Panc1 (cell line): ENCODE measurements around the gene MDGA2.

Source experiments
- CTCF ChIP-seq: fragments of 450-650 bp; IDR thresholded peaks from 2 replicates; pipeline ENCODE4 v1.5.1; 2017; ENCODE audit warnings: mild to moderate bottlenecking
- POLR2AphosphoS5 ChIP-seq: IDR thresholded peaks from 2 replicates; pipeline ENCODE4 v1.6.1; 2012; ENCODE audit warnings: mild to moderate bottlenecking, low read depth, low read length, moderate library complexity
- REST ChIP-seq, 2 experiments: IDR thresholded peaks; 2 replicates each; pipeline ENCODE4 v1.6.1; 2011 to 2012; ENCODE audit warnings: low read depth in 2 of 2, control low read depth in 1 of 2, low read length in 1 of 2, mild to moderate bottlenecking in 1 of 2, moderate library complexity in 1 of 2; ENCODE audit not compliant: insufficient read depth in 1 of 2
- SIN3A ChIP-seq: IDR thresholded peaks from 2 replicates; pipeline ENCODE4 v1.6.1; 2012; ENCODE audit warnings: low read depth, mild to moderate bottlenecking, low read length, moderate library complexity, borderline replicate concordance; ENCODE audit not compliant: insufficient read depth

- TF ChIP-seq CTCF (no peak), REST (IDR thresholded peaks at IDR 0.05; ENCODE audit: insufficient read depth in 1 of 2, low read depth in 2 of 2, low read length in 1 of 2) (no peak), POLR2AphosphoS5 (no peak), SIN3A (no peak)
Measured at GRCh38 chr14:46861753-46862152, 813.7 kb downstream of the MDGA2 start.
